Activated T-helper 1 cell treated with anti-CD3 and anti-CD28 coated beads, Interleukin-12 subunit alpha, Interleukin-12 subunit beta, Interleukin-2, Interleukin-4 antibody, amounts not matched to agents 30 ng/mL and 10 ng/mL and 1 ng/mL, durations not matched to agents 14 hours and 24 hours and 36 hours (primary cell): ENCODE results near the gene NHP2. TPM values are rescaled to one million over a fixed set of nuclear protein-coding genes. Genes with fewer than 3 reads are reported as not detected.

Experiments
- DNase-seq: peaks from one replicate; pipeline ENCODE4 v3.0.0; 2021; ENCODE audit warnings: low spot score
- H3K27ac Mint-ChIP-seq: one replicate; pipeline ENCODE4 v1.8.0; 2021; ENCODE audit warnings: mild to moderate bottlenecking, mixed read lengths
- H3K27me3 Mint-ChIP-seq: one replicate; pipeline ENCODE4 v1.8.0; 2022; ENCODE audit warnings: mild to moderate bottlenecking, moderate library complexity, mixed read lengths; ENCODE audit not compliant: insufficient read depth
- H3K36me3 Mint-ChIP-seq: one replicate; pipeline ENCODE4 v1.8.0; 2021; ENCODE audit warnings: low read depth, mixed read lengths
- H3K4me1 Mint-ChIP-seq: one replicate; pipeline ENCODE4 v1.8.0; 2021; ENCODE audit warnings: low read depth, mixed read lengths
- H3K4me3 Mint-ChIP-seq: one replicate; pipeline ENCODE4 v1.8.0; 2021; ENCODE audit warnings: mild to moderate bottlenecking, moderate library complexity, mixed read lengths
- H3K9me3 Mint-ChIP-seq: one replicate; pipeline ENCODE4 v1.8.0; 2021; ENCODE audit warnings: mixed read lengths
- intact Hi-C: fragments of 100-400 bp; cut with micrococcal nuclease; formaldehyde crosslinking; loops from one replicate; pipeline ENCODE4 v1.15.1; 2024
- total RNA-seq: library from RNA; stranded (reverse); gene quantifications from 2 replicates; pipeline ENCODE4 v1.2.3, GENCODE V29; 2022

NHP2 gene
- total RNA-seq, 1 donor from 2014 or later, result 265 TPM

GRCh38 chr5:178192244-178192643 lies 38.6 kb upstream of the NHP2 start:
- Mint-ChIP-seq H3K36me3 (no peaks in the 10 kb centered on the region), H3K4me1 (peaks cover 20% of the 10 kb centered on the region), H3K4me3 (no peak overlapping the region), H3K27me3 (peaks cover 34% of the 10 kb centered on the region), H3K9me3 (no peaks in the 10 kb centered on the region), H3K27ac (no peak overlapping the region)
- no peak for DNase-seq
- intact Hi-C loops, result no loop called here

DNA sequence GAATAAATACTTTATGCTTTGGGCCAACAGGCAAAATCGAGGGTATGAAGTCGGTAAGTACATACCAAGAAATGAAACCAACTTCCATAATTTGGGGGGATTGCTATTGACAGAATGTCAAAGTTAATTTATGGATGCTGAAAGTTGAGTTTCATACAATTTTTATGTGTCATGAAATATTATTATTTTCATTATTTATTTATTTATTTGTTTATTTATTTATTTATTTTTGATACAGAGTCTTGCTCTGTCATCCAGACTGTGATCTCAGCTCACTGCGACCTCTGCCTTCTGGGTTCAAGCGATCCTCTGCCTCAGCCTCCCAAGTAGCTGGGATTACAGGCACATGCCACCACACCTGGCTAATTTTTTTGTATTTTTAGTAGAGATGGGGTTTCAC lies 38.0 kb upstream of the NHP2 start:
- H3K36me3 Mint-ChIP-seq, result no peaks in the 10 kb centered on the region
- H3K27me3 Mint-ChIP-seq, result peaks cover 32% of the 10 kb centered on the region
- intact Hi-C loops, result no loop called here
- no peak overlapping the region for H3K4me3 Mint-ChIP-seq
- DNase-seq, result no peak
- H3K9me3 Mint-ChIP-seq, result no peaks in the 10 kb centered on the region
- H3K4me1 Mint-ChIP-seq, result peaks cover 20% of the 10 kb centered on the region
- no peak overlapping the region for H3K27ac Mint-ChIP-seq

DNA sequence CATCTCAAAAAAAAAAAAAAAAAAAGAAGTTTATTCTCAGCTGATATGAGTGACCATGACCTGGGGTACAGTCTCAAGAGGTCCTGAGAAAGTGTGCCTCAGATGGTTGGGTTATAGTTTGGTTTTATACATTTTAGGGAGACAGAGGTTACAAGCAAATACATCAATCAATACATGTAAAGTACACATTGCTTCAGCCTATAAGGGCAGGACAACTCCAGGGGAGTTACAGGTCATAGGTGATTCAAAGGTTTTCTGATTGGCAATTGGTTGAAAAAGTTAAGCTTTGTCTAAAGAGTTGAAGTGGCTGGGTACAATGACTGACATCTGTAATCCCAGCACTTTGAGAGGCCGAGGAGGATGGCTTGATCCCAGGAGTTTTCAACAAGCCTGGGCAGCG lies 35.7 kb upstream of the NHP2 start:
- H3K27me3 Mint-ChIP-seq, result peaks cover 25% of the 10 kb centered on the region

GRCh38 chr5:178187014-178187413 lies 33.3 kb upstream of the NHP2 start, which contains the start of gene GMCL2:
Gene GMCL2 (minus strand): TSS chr5:178187371. CDS start chr5:178187299, 72 bp downstream.
- Mint-ChIP-seq H3K27ac (no peak within 1 kb of the TSS), H3K36me3 (no peaks in the 10 kb centered on the region), H3K4me1 (peaks cover 7% of the 10 kb centered on the region), H3K27me3 (peaks cover 8% of the 10 kb centered on the region), H3K9me3 (no peaks in the 10 kb centered on the region), H3K4me3 (no peak within 1 kb of the TSS)
- intact Hi-C loops, result no loop called here
- DNase-seq, result no peak

More for the DNA sequence above, 35.7 kb upstream of the NHP2 start:
- H3K27ac Mint-ChIP-seq, result no peak overlapping the region
- peaks cover 15% of the 10 kb centered on the region for H3K4me1 Mint-ChIP-seq
- H3K36me3 Mint-ChIP-seq, result no peaks in the 10 kb centered on the region
- H3K9me3 Mint-ChIP-seq, result no peaks in the 10 kb centered on the region
- intact Hi-C loops, result no loop called here
- H3K4me3 Mint-ChIP-seq, result no peak overlapping the region
- no peak for DNase-seq

- intact Hi-C loops, result no loop called here
- Mint-ChIP-seq H3K27ac (no peak overlapping the region), H3K36me3 (no peaks in the 10 kb centered on the region), H3K4me3 (no peak overlapping the region), H3K27me3 (peaks cover 8% of the 10 kb centered on the region), H3K4me1 (peaks cover 8% of the 10 kb centered on the region), H3K9me3 (no peaks in the 10 kb centered on the region)
- DNase-seq, result no peak
Observed at GRCh38 chr5:178186427-178186826, 32.7 kb upstream of the NHP2 start.

GRCh38 chr5:178182158-178182876 lies 28.6 kb upstream of the NHP2 start:
- no peak for DNase-seq
- Mint-ChIP-seq H3K9me3 (no peaks in the 10 kb centered on the region), H3K27ac (no peak overlapping the region), H3K27me3 (peaks cover 7% of the 10 kb centered on the region), H3K4me1 (peaks cover 8% of the 10 kb centered on the region), H3K4me3 (no peak overlapping the region), H3K36me3 (no peaks in the 10 kb centered on the region)
- intact Hi-C loops, result no loop called here

GRCh38 chr5:178180141-178180863 lies 26.6 kb upstream of the NHP2 start:
- Mint-ChIP-seq H3K27ac (no peak overlapping the region), H3K4me3 (no peak overlapping the region), H3K4me1 (peaks cover 8% of the 10 kb centered on the region), H3K9me3 (no peaks in the 10 kb centered on the region), H3K27me3 (peaks cover 2% of the 10 kb centered on the region), H3K36me3 (no peaks in the 10 kb centered on the region)
- DNase-seq, result no peak
- intact Hi-C loops, result no loop called here

DNA sequence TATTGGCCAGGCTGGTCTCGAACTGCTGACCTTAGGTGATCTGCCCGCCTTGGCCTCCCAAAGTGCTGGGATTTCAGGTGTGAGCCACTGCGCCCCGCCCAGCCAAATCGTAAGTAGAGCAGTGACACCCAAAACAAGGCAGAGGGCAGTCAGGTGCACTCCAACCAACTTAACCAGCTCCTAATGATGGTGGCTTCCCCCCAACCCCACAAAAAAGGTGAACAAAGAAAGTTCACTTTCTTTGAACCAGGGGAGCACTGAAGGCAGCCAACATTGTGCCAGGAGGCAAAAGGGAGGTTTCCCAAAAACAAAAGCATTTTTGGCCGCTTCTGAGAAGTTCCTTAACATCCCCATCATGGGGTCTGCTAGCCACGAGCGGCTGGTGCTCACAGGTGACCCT lies 23.9 kb upstream of the NHP2 start:
- peaks cover 2% of the 10 kb centered on the region for H3K27me3 Mint-ChIP-seq
- no peak overlapping the region for H3K4me3 Mint-ChIP-seq
- DNase-seq, result no peak
- H3K36me3 Mint-ChIP-seq, result no peaks in the 10 kb centered on the region
- no peaks in the 10 kb centered on the region for H3K9me3 Mint-ChIP-seq
- intact Hi-C loops, result no loop called here
- H3K4me1 Mint-ChIP-seq, result peaks cover 7% of the 10 kb centered on the region
- H3K27ac Mint-ChIP-seq, result no peak overlapping the region

DNA sequence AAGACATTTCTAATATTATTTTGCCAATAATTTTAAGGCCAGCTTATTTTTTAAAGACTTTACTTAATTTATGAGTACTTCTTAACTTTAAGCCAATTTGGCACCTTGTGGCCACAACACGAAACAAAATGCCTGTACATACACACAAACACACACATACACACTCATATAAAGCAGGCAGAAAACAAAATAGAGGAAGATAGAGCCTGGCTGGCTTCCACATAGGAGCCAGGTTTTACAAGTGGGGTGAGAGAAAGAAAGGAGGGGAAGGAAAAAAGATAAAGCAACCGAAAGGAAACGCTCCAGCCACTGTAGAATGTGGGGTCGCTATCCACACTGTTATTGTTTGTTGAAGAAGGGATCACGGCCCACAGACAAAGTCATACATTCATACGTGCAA lies 23.1 kb upstream of the NHP2 start:
- H3K4me3 Mint-ChIP-seq, result no peak overlapping the region
- H3K4me1 Mint-ChIP-seq, result no peaks in the 10 kb centered on the region
- H3K36me3 Mint-ChIP-seq, result no peaks in the 10 kb centered on the region
- DNase-seq, result no peak
- peaks cover 2% of the 10 kb centered on the region for H3K27me3 Mint-ChIP-seq
- H3K9me3 Mint-ChIP-seq, result no peaks in the 10 kb centered on the region
- intact Hi-C loops, result no loop called here
- H3K27ac Mint-ChIP-seq, result no peak overlapping the region

DNA sequence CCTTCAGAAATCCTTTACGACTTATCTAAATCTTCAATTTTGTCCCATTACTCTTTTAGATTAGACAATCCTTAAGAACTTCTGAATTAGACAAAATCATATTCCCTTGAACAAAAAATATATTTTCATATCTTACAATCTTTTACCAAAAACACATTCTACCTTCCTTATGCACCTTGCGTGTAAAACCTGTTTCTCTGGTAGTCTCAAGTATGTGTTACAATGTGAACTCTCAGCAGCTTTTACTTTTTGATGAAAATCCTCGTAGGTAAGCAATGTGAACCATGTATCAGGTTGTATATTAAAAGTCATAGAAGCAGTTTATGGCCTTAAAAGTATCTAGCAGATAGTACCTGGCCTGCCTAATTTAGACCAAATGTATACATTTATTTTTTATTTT lies 20.8 kb upstream of the NHP2 start:
- H3K27ac Mint-ChIP-seq, result no peak overlapping the region
- no peak for DNase-seq
- H3K27me3 Mint-ChIP-seq, result no peaks in the 10 kb centered on the region
- no peak overlapping the region for H3K4me3 Mint-ChIP-seq
- intact Hi-C loops, result no loop called here
- no peaks in the 10 kb centered on the region for H3K9me3 Mint-ChIP-seq
- H3K4me1 Mint-ChIP-seq, result no peaks in the 10 kb centered on the region
- no peaks in the 10 kb centered on the region for H3K36me3 Mint-ChIP-seq

GRCh38 chr5:178170455-178170854 lies 16.8 kb upstream of the NHP2 start:
- intact Hi-C loops, result no loop called here

DNA sequence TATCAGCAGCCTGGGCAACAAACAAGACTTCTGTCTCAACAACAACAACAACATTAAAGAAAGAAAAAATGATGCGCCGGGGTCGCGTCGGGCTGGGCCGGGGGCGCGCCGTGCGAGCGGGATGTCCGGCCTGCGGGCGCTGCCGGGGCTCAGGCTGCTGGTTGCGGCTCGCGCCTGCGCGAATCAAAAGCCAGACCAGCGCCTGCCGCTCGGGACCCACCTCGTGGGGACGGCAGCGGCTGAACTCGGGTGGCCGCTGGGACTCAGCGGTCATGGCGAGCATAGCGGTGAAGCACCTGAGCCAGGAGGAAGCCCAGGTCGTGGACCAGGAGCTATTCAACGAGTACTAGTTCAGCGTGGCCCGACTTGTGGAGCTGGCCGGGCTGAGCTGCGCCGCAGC lies 11.9 kb upstream of the NHP2 start:
- no peaks in the 10 kb centered on the region for H3K4me1 Mint-ChIP-seq
- H3K4me3 Mint-ChIP-seq, result no peak overlapping the region
- H3K9me3 Mint-ChIP-seq, result no peaks in the 10 kb centered on the region
- no peaks in the 10 kb centered on the region for H3K36me3 Mint-ChIP-seq
- DNase-seq, result no peak
- intact Hi-C loops, result no loop called here
- no peak overlapping the region for H3K27ac Mint-ChIP-seq
- peaks cover 18% of the 10 kb centered on the region for H3K27me3 Mint-ChIP-seq

More at GRCh38 chr5:178170455-178170854, 16.8 kb upstream of the NHP2 start:
- no peaks in the 10 kb centered on the region for H3K36me3 Mint-ChIP-seq
- no peak overlapping the region for H3K27ac Mint-ChIP-seq
- no peak for DNase-seq
- peaks cover 3% of the 10 kb centered on the region for H3K27me3 Mint-ChIP-seq
- H3K9me3 Mint-ChIP-seq, result no peaks in the 10 kb centered on the region
- H3K4me1 Mint-ChIP-seq, result no peaks in the 10 kb centered on the region
- no peak overlapping the region for H3K4me3 Mint-ChIP-seq
